Endothelial cell of umbilical vein (primary cell): Measurements from ENCODE around the gene KCNG2. TPM values are rescaled to one million over a fixed set of nuclear protein-coding genes. Genes with fewer than 3 reads are reported as not detected.

Experiments used
- BruUV-seq: library from RNA; stranded (reverse); fragments of 400-500 nt; replicated peaks from 2 replicates; lab custom pipeline; 2021; lab: Mats Ljungman, UMichigan
- CTCF ChIA-PET: fragments of 300-600, 350-600 bp; sonication (Branson Sonifier 250); formaldehyde crosslinking; loops from one replicate; lab custom pipeline; 2021; ENCODE audit warnings: antibody characterized with exemption, inconsistent platforms; lab: Charles Lee
- POLR2A ChIA-PET: fragments of 300-600, 350-600 bp; sonication (Branson Sonifier 250); formaldehyde crosslinking; loops from one replicate; lab custom pipeline; 2021; ENCODE audit warnings: antibody characterized with exemption, inconsistent platforms; lab: Charles Lee
- DNase-seq: peaks from one replicate; pipeline ENCODE4 v3.0.0-alpha.2; 2011; ENCODE audit warnings: low read depth, low spot score
- FAIRE-seq: peaks from 2 replicates; lab custom pipeline; 2011; peaks lifted over from hg19 to GRCh38; lab: Jason Lieb, UNC
- H2AFZ ChIP-seq: 2 replicates; pipeline ENCODE4 v1.6.0; 2012; ENCODE audit warnings: low read depth, low read length, control low read depth, inconsistent platforms
- H3K27ac ChIP-seq: 2 replicates; pipeline ENCODE4 v1.5.1; 2011; ENCODE audit warnings: low read depth, mild to moderate bottlenecking, control low read depth, low read length, moderate library complexity; ENCODE audit not compliant: insufficient read depth
- H3K27me3 ChIP-seq, 2 experiments: 2 replicates each; pipeline versions ENCODE4 v1.6.0 to v1.6.1; 2011; ENCODE audit warnings: low read length in 2 of 2, mixed read lengths in 1 of 2; ENCODE audit not compliant: control insufficient read depth in 2 of 2, insufficient read depth in 2 of 2
- H3K36me3 ChIP-seq, 2 experiments: 2 replicates in 1 of 2; 3 replicates in 1 of 2; pipeline ENCODE4 v1.5.1; 2011; ENCODE audit warnings: low read length in 2 of 2, mild to moderate bottlenecking in 1 of 2, moderate library complexity in 1 of 2; ENCODE audit not compliant: control insufficient read depth in 2 of 2, insufficient read depth in 2 of 2; ENCODE audit errors: extremely low read depth in 1 of 2
- H3K4me1 ChIP-seq: 3 replicates; pipeline ENCODE4 v1.5.1; 2011; ENCODE audit warnings: mild to moderate bottlenecking, low read length; ENCODE audit not compliant: control insufficient read depth, insufficient read depth; ENCODE audit errors: extremely low read depth
- H3K4me2 ChIP-seq: 2 replicates; pipeline ENCODE4 v1.6.1; 2011; ENCODE audit warnings: low read length, control low read depth, mixed read lengths; ENCODE audit not compliant: insufficient read depth
- H3K4me3 ChIP-seq, 3 experiments: fragments of 200-600 bp in 1 of 3; sonication (generic), shearing (Covaris generic) in 1 of 3; replicated peaks in 1 of 3; 2 replicates each; pipeline ENCODE4 v1.5.1; 2011 to 2016; ENCODE audit warnings: control low read depth in 3 of 3, low read length in 3 of 3, mild to moderate bottlenecking in 2 of 3, inconsistent platforms in 1 of 3, low read depth in 1 of 3, moderate library complexity in 1 of 3; ENCODE audit not compliant: insufficient read depth in 1 of 3
- H3K79me2 ChIP-seq: 2 replicates; pipeline ENCODE4 v1.6.0; 2012; ENCODE audit warnings: low read length, inconsistent platforms; ENCODE audit not compliant: control insufficient read depth, insufficient read depth
- H3K9ac ChIP-seq: replicated peaks from 2 replicates; pipeline ENCODE3; 2011; ENCODE audit warnings: low read length, control low read depth; ENCODE audit not compliant: insufficient read depth; ENCODE audit errors: extremely low read depth
- H3K9me1 ChIP-seq: replicated peaks from 3 replicates; pipeline ENCODE4 v1.6.0; 2011; ENCODE audit warnings: mild to moderate bottlenecking, low read length; ENCODE audit not compliant: control insufficient read depth, insufficient read depth; ENCODE audit errors: extremely low read depth
- H3K9me3 ChIP-seq: replicated peaks from 2 replicates; pipeline ENCODE4 v1.5.1; 2012; ENCODE audit warnings: low read length, inconsistent platforms; ENCODE audit not compliant: control insufficient read depth, insufficient read depth
- H4K20me1 ChIP-seq: replicated peaks from 2 replicates; pipeline ENCODE3; 2011; ENCODE audit warnings: mild to moderate bottlenecking, low read length; ENCODE audit not compliant: control insufficient read depth, insufficient read depth; ENCODE audit errors: extremely low read depth
- CTCF ChIP-seq, 2 donors: IDR thresholded peaks; 1 replicate in 1 of 2; 2 replicates in 1 of 2; pipeline ENCODE4 v1.5.1; 2011; ENCODE audit warnings: low read length in 2 of 2, mild to moderate bottlenecking in 2 of 2, moderate library complexity in 2 of 2, control low read depth in 1 of 2, inconsistent platforms in 1 of 2, low read depth in 1 of 2; ENCODE audit not compliant: insufficient read depth in 1 of 2; ENCODE audit errors: extremely low read depth in 1 of 2
- EZH2 ChIP-seq: IDR thresholded peaks from 2 replicates; pipeline ENCODE4 v1.6.1; 2012; ENCODE audit warnings: borderline replicate concordance, low read depth, mild to moderate bottlenecking, moderate library complexity, low read length, inconsistent platforms; ENCODE audit not compliant: severe bottlenecking
- FOS ChIP-seq: IDR thresholded peaks from 2 replicates; pipeline ENCODE4 v1.6.1; 2011; ENCODE audit warnings: mild to moderate bottlenecking, low read length, moderate library complexity, borderline replicate concordance; ENCODE audit not compliant: insufficient read depth
- GATA2 ChIP-seq: IDR thresholded peaks from 2 replicates; pipeline ENCODE4 v1.7.0; 2011; ENCODE audit warnings: low read depth, mild to moderate bottlenecking, moderate library complexity, mixed read lengths, low read length; ENCODE audit not compliant: insufficient read length, insufficient read depth
- JUN ChIP-seq: IDR thresholded peaks from 2 replicates; pipeline ENCODE4 v1.6.1; 2011; ENCODE audit warnings: borderline replicate concordance, low read depth; ENCODE audit not compliant: insufficient read length, insufficient read depth
- MAX ChIP-seq: IDR thresholded peaks from 2 replicates; pipeline ENCODE4 v1.6.1; 2011; ENCODE audit not compliant: insufficient read depth, insufficient read length
- MYC ChIP-seq: IDR thresholded peaks from one replicate; pipeline ENCODE4 v1.6.1; 2011; ENCODE audit warnings: mild to moderate bottlenecking, low read depth, low read length
- POLR2A ChIP-seq: IDR thresholded peaks from 2 replicates; pipeline ENCODE4 v1.6.1; 2012; ENCODE audit warnings: low read depth, mild to moderate bottlenecking, control low read depth, low read length
- POLR2AphosphoS5 ChIP-seq: IDR thresholded peaks from 2 replicates; pipeline ENCODE4 v1.6.1; 2012; ENCODE audit warnings: low read depth, mild to moderate bottlenecking, control low read depth, low read length, moderate library complexity; ENCODE audit not compliant: insufficient read depth
- dilution Hi-C: fragments of 300-500 bp; cut with MboI; formaldehyde crosslinking; loops from one replicate; pipeline ENCODE4 v1.15.0; 2019; ENCODE audit warnings: low sequenced_read_pairs; ENCODE audit not compliant: extremely low pct_ligation_motif_present
- intact Hi-C: fragments of 100-400 bp; cut with micrococcal nuclease; formaldehyde crosslinking; loops from one replicate; pipeline ENCODE4 v1.10.0; 2022
- polyA plus RNA-seq, 4 experiments: library from polyadenylated mRNA; depleted of rRNA in 3 of 4; stranded (reverse) in 3 of 4; unstranded in 1 of 4; fragments of >200 nt; gene quantifications; 2 replicates each; pipeline versions ENCODE4 v1.2.1 to v1.2.3, GENCODE V29; 2011 to 2012; ENCODE audit warnings: missing spikeins in 1 of 4
- total RNA-seq: library from RNA; stranded (reverse); gene quantifications from 2 replicates; pipeline ENCODE4 v1.2.3, GENCODE V29; 2021

KCNG2 gene
- total and polyA plus RNA-seq, 2 donors (not counting 3 experiments of a cell fraction or from before 2014, with no cell fraction given): not detected

GRCh38 chr18:79933765-79934164, 136.0 kb downstream of the KCNG2 start:
- Histone ChIP-seq H2AFZ (no peak overlapping the region), H3K4me3 (no peak overlapping the region), H3K9me3 (peaks cover 2% of the 10 kb centered on the region), H3K9me1 (no peaks in the 10 kb centered on the region), H4K20me1 (no peaks in the 10 kb centered on the region), H3K36me3 (peaks cover 0 to 15% of the 10 kb centered on the region in 2 experiments), H3K27me3 (no peaks in the 10 kb centered on the region), H3K4me1 (no peaks in the 10 kb centered on the region), H3K4me2 (no peak overlapping the region), H3K27ac (no peak overlapping the region), H3K79me2 (peaks cover 34% of the 10 kb centered on the region), H3K9ac (no peak overlapping the region)
- no peak for FAIRE-seq
- ChIA-PET POLR2A (no interaction called here), CTCF (interaction anchor here (1.4 kb wide), 1 partner anchor 17 kb away, joined by 3 read pairs; no protein-coding TSS in a partner anchor)
- no TSS peak for BruUV-seq
- dilution Hi-C loops (no loop called here), intact Hi-C loops (no loop called here)
- DNase-seq: no peak
- TF ChIP-seq MAX (no peak), GATA2 (no peak), EZH2 (no peak), MYC (no peak), CTCF (IDR thresholded peaks at IDR 0.05; ENCODE audit: extremely low read depth in 1 of 2, insufficient read depth in 1 of 2, low read depth in 1 of 2, low read length in 2 of 2) (no peak), POLR2AphosphoS5 (no peak), FOS (no peak), JUN (no peak), POLR2A (no peak)
